OCI-LY3 (cell line): ENCODE results near the gene DHX9.

Experiments used
- H2AFZ ChIP-seq: fragments of 200-600, 300-600 bp; shearing (Covaris generic); 2 replicates; pipeline ENCODE4 v1.6.0; 2014; ENCODE audit warnings: antibody characterized with exemption, low read depth, low read length
- H3K27ac ChIP-seq: fragments of 200-600, 300-600 bp; sonication (generic); 2 replicates; pipeline ENCODE4 v1.5.1; 2014; ENCODE audit warnings: mild to moderate bottlenecking, low read length, moderate library complexity, mixed read lengths
- H3K27me3 ChIP-seq: fragments of 200-600, 300-600 bp; sonication (generic); 2 replicates; pipeline ENCODE4 v1.6.1; 2014; ENCODE audit warnings: low read depth, low read length, mixed read lengths
- H3K36me3 ChIP-seq: fragments of 200-600, 300-600 bp; sonication (generic); replicated peaks from 2 replicates; pipeline ENCODE3; 2014; ENCODE audit warnings: low read depth, low read length, mixed read lengths
- H3K4me1 ChIP-seq: fragments of 300-600, 200-600 bp; sonication (generic); 2 replicates; pipeline ENCODE4 v1.6.1; 2014; ENCODE audit warnings: low read length, mixed read lengths
- H3K4me2 ChIP-seq: fragments of 200-600, 300-600 bp; sonication (generic); 2 replicates; pipeline ENCODE4 v1.6.1; 2014; ENCODE audit warnings: low read length, mixed read lengths
- H3K4me3 ChIP-seq: fragments of 300-600, 200-600 bp; sonication (generic); 2 replicates; pipeline ENCODE4 v1.5.1; 2014; ENCODE audit warnings: antibody characterized with exemption, mild to moderate bottlenecking, low read length, moderate library complexity
- H3K79me2 ChIP-seq: fragments of 300-600, 200-600 bp; shearing (Covaris generic); 2 replicates; pipeline ENCODE4 v1.6.1; 2014; ENCODE audit warnings: mild to moderate bottlenecking, low read length, mixed read lengths
- H3K9ac ChIP-seq: fragments of 300-600, 200-600 bp; shearing (Covaris generic); 2 replicates; pipeline ENCODE4 v1.6.0; 2014; ENCODE audit warnings: mild to moderate bottlenecking, low read length, moderate library complexity
- H3K9me3 ChIP-seq: fragments of 200-600, 300-600 bp; shearing (Covaris generic); 2 replicates; pipeline ENCODE4 v1.6.1; 2014; ENCODE audit warnings: low read length, mixed read lengths; ENCODE audit not compliant: insufficient read depth
- H4K20me1 ChIP-seq: fragments of 200-600, 300-600 bp; sonication (generic); 2 replicates; pipeline ENCODE4 v1.6.1; 2016; ENCODE audit warnings: low read length, mixed read lengths; ENCODE audit not compliant: insufficient read depth
- CTCF ChIP-seq: fragments of 200-600, 300-600 bp; sonication (generic); IDR thresholded peaks from 2 replicates; pipeline ENCODE4 v1.5.1; 2014; ENCODE audit warnings: antibody characterized with exemption, low read length, low read depth
- EZH2phosphoT487 ChIP-seq: fragments of 200-600 bp; shearing (Covaris generic); IDR thresholded peaks from 2 replicates; pipeline ENCODE4 v1.6.1; 2018; ENCODE audit warnings: antibody characterized with exemption, mixed run types, low read depth

Gene DHX9

GRCh38 chr1:182925661-182926060 lies 86.5 kb downstream of the DHX9 start:
- H3K79me2 ChIP-seq, result no peaks in the 10 kb centered on the region
- peaks cover 5% of the 10 kb centered on the region; the same call in 1 of the 2 replicates for H3K27me3 ChIP-seq
- H3K4me2 ChIP-seq, result no peak overlapping the region
- H3K27ac ChIP-seq, result no peak overlapping the region
- no peak overlapping the region for H3K9ac ChIP-seq
- TF ChIP-seq CTCF (no peak), EZH2phosphoT487 (no peak)
- H3K4me1 ChIP-seq, result peaks cover 21% of the 10 kb centered on the region
- no peaks in the 10 kb centered on the region for H4K20me1 ChIP-seq
- no peaks in the 10 kb centered on the region for H3K36me3 ChIP-seq
- no peaks in the 10 kb centered on the region for H3K9me3 ChIP-seq
- H3K4me3 ChIP-seq, result no peak overlapping the region
- H2AFZ ChIP-seq, result no peak overlapping the region

GRCh38 chr1:182927693-182928433 lies 88.7 kb downstream of the DHX9 start:
- peak overlapping the region; percentile 36 for H3K9ac ChIP-seq
- H3K9me3 ChIP-seq, result no peaks in the 10 kb centered on the region
- H3K27ac ChIP-seq, result peak overlapping the region; percentile 63
- H3K4me3 ChIP-seq, result peak overlapping the region; percentile 72
- no peaks in the 10 kb centered on the region for H3K79me2 ChIP-seq
- peaks cover 21% of the 10 kb centered on the region for H3K4me1 ChIP-seq
- H3K4me2 ChIP-seq, result peak overlapping the region; percentile 71
- H2AFZ ChIP-seq, result peak overlapping the region; percentile 50; the same call in 1 of the 2 replicates
- H3K36me3 ChIP-seq, result no peaks in the 10 kb centered on the region
- no peaks in the 10 kb centered on the region for H4K20me1 ChIP-seq
- H3K27me3 ChIP-seq, result peaks cover 5% of the 10 kb centered on the region; the same call in 1 of the 2 replicates
- no peak for TF ChIP-seq EZH2phosphoT487
- TF ChIP-seq CTCF, result no peak

- Histone ChIP-seq H3K4me1 (peaks cover 17% of the 10 kb centered on the region), H3K4me2 (no peak overlapping the region), H3K27me3 (no peaks in the 10 kb centered on the region; the same call in 1 of the 2 replicates), H3K36me3 (no peaks in the 10 kb centered on the region), H2AFZ (no peak overlapping the region), H3K4me3 (no peak overlapping the region), H3K9me3 (no peaks in the 10 kb centered on the region), H3K9ac (no peak overlapping the region), H3K79me2 (no peaks in the 10 kb centered on the region), H3K27ac (no peak overlapping the region), H4K20me1 (no peaks in the 10 kb centered on the region)
- TF ChIP-seq CTCF (no peak), EZH2phosphoT487 (no peak)
Observed at GRCh38 chr1:182930985-182931384, 91.8 kb downstream of the DHX9 start.

- no peak for TF ChIP-seq EZH2phosphoT487
- no peak for TF ChIP-seq CTCF
- Histone ChIP-seq H3K36me3 (no peaks in the 10 kb centered on the region), H3K9ac (no peak overlapping the region), H3K79me2 (no peaks in the 10 kb centered on the region), H3K4me2 (no peak overlapping the region), H3K27me3 (no peaks in the 10 kb centered on the region; the same call in 1 of the 2 replicates), H3K4me1 (no peaks in the 10 kb centered on the region), H4K20me1 (no peaks in the 10 kb centered on the region), H2AFZ (no peak overlapping the region), H3K9me3 (no peaks in the 10 kb centered on the region), H3K27ac (no peak overlapping the region), H3K4me3 (no peak overlapping the region)
Observed at GRCh38 chr1:182935716-182936115, 96.6 kb downstream of the DHX9 start.
